Measurements from ENCODE around the gene CROCC. TPM values are rescaled to one million over a fixed set of nuclear protein-coding genes. Genes with fewer than 3 reads are reported as not detected.
"Not testable (repeated sequence)": the region's sequence is repeated elsewhere in the genome, so short reads cannot be mapped to it uniquely, and the experiment has no call there.

The CROCC gene
- polyA plus RNA-seq, 1 of the 3 experiments (the other 2 are of a cell fraction) = 39.1 TPM

GRCh38 chr1:16944038-16944437, 22.3 kb downstream of the CROCC start:
- TF ChIP-seq USF1 (IDR thresholded peaks at IDR 0.05; ENCODE audit: borderline replicate concordance, low read depth) (no peak), RXRA (IDR thresholded peaks at IDR 0.05; ENCODE audit: borderline replicate concordance, low read depth) (no peak), CHD2 (IDR thresholded peaks at IDR 0.05; ENCODE audit: low read length, partially characterized antibody) (no peak), RCOR1 (IDR thresholded peaks at IDR 0.05; ENCODE audit: low read length) (no peak), RAD21 (IDR thresholded peaks at IDR 0.05; ENCODE audit: low read length) (no peak), CTCF (IDR thresholded peaks at IDR 0.05) (no peak), EP300 (IDR thresholded peaks at IDR 0.05; ENCODE audit: borderline replicate concordance in 1 of 2, low read depth in 1 of 2, low read length in 1 of 2) (no peak), EZH2phosphoT487 (IDR thresholded peaks at IDR 0.05; ENCODE audit: borderline replicate concordance, low read depth) (no peak), IRF3 (IDR thresholded peaks at IDR 0.05; ENCODE audit: low read depth, low read length) (no peak), RFX5 (IDR thresholded peaks at IDR 0.05; ENCODE audit: low read length) (no peak), MXI1 (IDR thresholded peaks at IDR 0.05; ENCODE audit: low read depth, low read length) (no peak), YY1 (IDR thresholded peaks at IDR 0.05; ENCODE audit: low read depth) (no peak), USF2 (IDR thresholded peaks at IDR 0.05; ENCODE audit: borderline replicate concordance, low read depth, low read length) (no peak), SIN3A (IDR thresholded peaks at IDR 0.05; ENCODE audit: borderline replicate concordance, low read depth, low read length) (no peak), FOXJ3 (CRISPR knock-in tag; IDR thresholded peaks at IDR 0.05) (no peak), SMC3 (IDR thresholded peaks at IDR 0.05; ENCODE audit: low read depth, low read length) (no peak)
- no peaks in the 10 kb centered on the region for H3K79me2 ChIP-seq (ENCODE audit: insufficient read depth)
- no peak overlapping the region for H3K9ac ChIP-seq
- H3K27me3 ChIP-seq (ENCODE audit: insufficient read depth) = no peaks in the 10 kb centered on the region
- no peaks in the 10 kb centered on the region for H3F3A ChIP-seq (replicated peaks; ENCODE audit: insufficient read depth)
- no peaks in the 10 kb centered on the region for H3K4me1 ChIP-seq (ENCODE audit: control insufficient read depth in 1 of 2, insufficient read depth in 2 of 2, low read depth in 1 of 2, low read length in 1 of 2)
- 93% methylated on average over 19 of the region's 19 CpGs for WGBS (ENCODE audit: low lambda C conversion rate)
- H3K9me2 ChIP-seq = no peaks in the 10 kb centered on the region
- no peak overlapping the region for H2AFZ ChIP-seq (ENCODE audit: low read depth)
- DNase-seq = no peak
- peaks cover 0 to 9% of the 10 kb centered on the region in 2 experiments for H3K36me3 ChIP-seq (replicated peaks in 1 of 2; ENCODE audit: control insufficient read depth in 1 of 2, insufficient read depth in 2 of 2, low read length in 1 of 2)
- POLR2A ChIA-PET = interaction anchor here (0.9 kb wide), 1 partner anchor 39 kb away, joined by 3 read pairs; no protein-coding TSS in a partner anchor
- H3K27ac ChIP-seq (ENCODE audit: low read depth in 2 of 2, low read length in 1 of 2) = no peak overlapping the region
- H3K4me2 ChIP-seq = no peak overlapping the region
- no peak overlapping the region for H3K4me3 ChIP-seq (ENCODE audit: low read depth in 2 of 2, low read length in 1 of 2)
- CTCF ChIA-PET = interaction anchor here (1.5 kb wide), 1 partner anchor 323 kb away, joined by 6 read pairs; no protein-coding TSS in a partner anchor
- no peaks in the 10 kb centered on the region for H4K20me1 ChIP-seq (ENCODE audit: insufficient read depth)
- no peaks in the 10 kb centered on the region for H3K9me3 ChIP-seq

- H3K4me3 ChIP-seq (ENCODE audit: low read depth in 2 of 2, low read length in 1 of 2); H3K9me2 ChIP-seq; H3K79me2 ChIP-seq (ENCODE audit: insufficient read depth); H3K27ac ChIP-seq (ENCODE audit: low read depth in 2 of 2, low read length in 1 of 2); H3K4me1 ChIP-seq (ENCODE audit: control insufficient read depth in 1 of 2, insufficient read depth in 2 of 2, low read depth in 1 of 2, low read length in 1 of 2); DNase-seq; H4K20me1 ChIP-seq (ENCODE audit: insufficient read depth); H3K36me3 ChIP-seq (replicated peaks in 1 of 2; ENCODE audit: control insufficient read depth in 1 of 2, insufficient read depth in 2 of 2, low read length in 1 of 2); H3K27me3 ChIP-seq (ENCODE audit: insufficient read depth); H3K9ac ChIP-seq; H3K4me2 ChIP-seq; H3K9me3 ChIP-seq; H3F3A ChIP-seq (replicated peaks; ENCODE audit: insufficient read depth); POLR2A ChIA-PET; H2AFZ ChIP-seq (ENCODE audit: low read depth): not testable (repeated sequence)
- 71% methylated on average over 1 of the region's 9 CpGs for WGBS (ENCODE audit: low lambda C conversion rate)
- CTCF ChIA-PET = interaction anchor here (1.7 kb wide), 1 partner anchor 325 kb away, joined by 8 read pairs; no protein-coding TSS in a partner anchor
These were observed 23.8 kb downstream of the CROCC start for GRCh38 chr1:16945512-16945911.

- H2AFZ ChIP-seq (ENCODE audit: low read depth); H3K9me3 ChIP-seq; H3K4me3 ChIP-seq (ENCODE audit: low read depth in 2 of 2, low read length in 1 of 2); H3K9ac ChIP-seq; H3K27me3 ChIP-seq (ENCODE audit: insufficient read depth); H3K4me2 ChIP-seq; H3F3A ChIP-seq (replicated peaks; ENCODE audit: insufficient read depth); H3K79me2 ChIP-seq (ENCODE audit: insufficient read depth); H4K20me1 ChIP-seq (ENCODE audit: insufficient read depth); H3K36me3 ChIP-seq (replicated peaks in 1 of 2; ENCODE audit: control insufficient read depth in 1 of 2, insufficient read depth in 2 of 2, low read length in 1 of 2); H3K27ac ChIP-seq (ENCODE audit: low read depth in 2 of 2, low read length in 1 of 2); H3K4me1 ChIP-seq (ENCODE audit: control insufficient read depth in 1 of 2, insufficient read depth in 2 of 2, low read depth in 1 of 2, low read length in 1 of 2); H3K9me2 ChIP-seq; DNase-seq; POLR2A ChIA-PET: not testable (repeated sequence)
- 90% methylated on average over 13 of the region's 13 CpGs for WGBS (ENCODE audit: low lambda C conversion rate)
- CTCF ChIA-PET = interaction anchor here (1.7 to 7.1 kb wide), 3 partner anchors 16 to 326 kb away, joined by 5 to 66 read pairs (median 8); no protein-coding TSS in a partner anchor
These were observed 24.5 kb downstream of the CROCC start for GRCh38 chr1:16946185-16946584.
